HepG2 (cell line): ENCODE results near the gene ZNF618. TPM values are rescaled to one million over a fixed set of nuclear protein-coding genes. Genes with fewer than 3 reads are reported as not detected.
A peak's percentile ranks its signal among the peaks of the same experiment; 100 is the strongest.

Experiments used
- ARNTL ChIP-seq: sonication (generic); formaldehyde crosslinking; IDR thresholded peaks from 2 replicates; pipeline ENCODE4 v1.4.0; 2020; ENCODE audit warnings: mild to moderate bottlenecking, missing genetic modification reagents
- CCDC6 ChIP-seq: sonication (generic); formaldehyde crosslinking; IDR thresholded peaks from 2 replicates; pipeline ENCODE4 v1.8.1; 2022; ENCODE audit warnings: mild to moderate bottlenecking, missing genetic modification reagents, moderate library complexity
- CEBPG ChIP-seq: IDR thresholded peaks from 2 replicates; pipeline ENCODE4 v1.6.1; 2016
- DMAP1 ChIP-seq: IDR thresholded peaks from 2 replicates; pipeline ENCODE4 v1.6.1; 2016
- IRX3 ChIP-seq: sonication (generic); formaldehyde crosslinking; IDR thresholded peaks from 2 replicates; pipeline ENCODE4 v1.8.1; 2023; ENCODE audit warnings: mild to moderate bottlenecking, low read depth, missing genetic modification reagents, borderline replicate concordance
- MAZ ChIP-seq, 2 experiments: sonication (generic) in 1 of 2; formaldehyde crosslinking in 1 of 2; IDR thresholded peaks; 2 replicates each; pipeline versions ENCODE4 v1.5.0 to v1.6.1; 2012 to 2020; ENCODE audit warnings: low read depth in 2 of 2, mild to moderate bottlenecking in 2 of 2, borderline replicate concordance in 1 of 2, improper control_type of control experiment in 1 of 2, low read length in 1 of 2, missing genetic modification reagents in 1 of 2, moderate library complexity in 1 of 2
- NFE2L1 ChIP-seq: sonication (generic); formaldehyde crosslinking; IDR thresholded peaks from 2 replicates; pipeline ENCODE4 v1.4.0; 2020; ENCODE audit warnings: missing genetic modification reagents, mild to moderate bottlenecking, borderline replicate concordance
- SALL2 ChIP-seq: sonication (generic); formaldehyde crosslinking; IDR thresholded peaks from 2 replicates; pipeline ENCODE4 v1.8.1; 2023; ENCODE audit warnings: mild to moderate bottlenecking, missing genetic modification reagents, inconsistent platforms
- SYNCRIP ChIP-seq: fragments of 200-400 bp; formaldehyde crosslinking; IDR thresholded peaks from 2 replicates; pipeline ENCODE4 v1.6.1; 2018; ENCODE audit warnings: mild to moderate bottlenecking, low read depth, low read length; ENCODE audit not compliant: insufficient read depth
- ZFP36L1 ChIP-seq: sonication (generic); formaldehyde crosslinking; IDR thresholded peaks from 2 replicates; pipeline ENCODE4 v1.8.0; 2022; ENCODE audit warnings: mild to moderate bottlenecking, missing genetic modification reagents, moderate library complexity
- ZNF234 ChIP-seq: sonication (generic); formaldehyde crosslinking; conservative IDR thresholded peaks from 2 replicates; pipeline ENCODE4 v1.5.1; 2020; ENCODE audit warnings: mild to moderate bottlenecking, missing genetic modification reagents
- ZNF296 ChIP-seq: sonication (generic); formaldehyde crosslinking; conservative IDR thresholded peaks from 2 replicates; pipeline ENCODE4 v1.5.0; 2020; ENCODE audit warnings: mild to moderate bottlenecking, missing genetic modification reagents
- ZNF333 ChIP-seq: sonication (generic); formaldehyde crosslinking; IDR thresholded peaks from 2 replicates; pipeline ENCODE4 v1.4.0; 2020; ENCODE audit warnings: mild to moderate bottlenecking, missing genetic modification reagents, borderline replicate concordance
- ZNF451 ChIP-seq: sonication (generic); formaldehyde crosslinking; IDR thresholded peaks from 2 replicates; pipeline ENCODE4 v1.5.0; 2020; ENCODE audit warnings: mild to moderate bottlenecking, missing genetic modification reagents
- ZNF788 ChIP-seq: sonication (generic); formaldehyde crosslinking; IDR thresholded peaks from 2 replicates; pipeline ENCODE4 v1.5.0; 2020; ENCODE audit warnings: mild to moderate bottlenecking, missing genetic modification reagents, borderline replicate concordance
- polyA plus RNA-seq, 8 experiments: library from polyadenylated mRNA; depleted of rRNA in 3 of 8; stranded (reverse) in 7 of 8; unstranded in 1 of 8; fragments of >200 nt; fragmentation: Illumina TruSeq in 4 of 8; extraction: Trizol in 4 of 8; gene quantifications; 2 replicates each; pipeline versions ENCODE4 v1.2.1 to v1.2.3, GENCODE V29; 2011 to 2016; ENCODE audit warnings: low read depth in 4 of 8, missing spikeins in 1 of 8, mixed read lengths in 1 of 8; ENCODE audit not compliant: insufficient read depth in 1 of 8
- total RNA-seq, 5 experiments: library from RNA; depleted of rRNA; stranded (reverse); fragments of >200 nt; fragmentation: Illumina TruSeq; extraction: Trizol; gene quantifications; 2 replicates each; pipeline ENCODE4 v1.2.3, GENCODE V29; 2016; ENCODE audit warnings: low read depth in 1 of 5
- TF ChIP-seq, protein P1 (sequence below): sonication (generic); formaldehyde crosslinking; IDR thresholded peaks from 2 replicates; pipeline ENCODE4; 2020; ENCODE audit warnings: missing genetic modification reagents, mild to moderate bottlenecking, borderline replicate concordance
- TF ChIP-seq, protein P2 (sequence below): fragments of 450-650 bp; IDR thresholded peaks from 2 replicates; pipeline ENCODE4 v1.6.1; 2016
- TF ChIP-seq, protein P3 (sequence below): sonication (generic); formaldehyde crosslinking; IDR thresholded peaks from 2 replicates; pipeline ENCODE4 v1.4.0; 2020; ENCODE audit warnings: missing genetic modification reagents
- TF ChIP-seq, protein P4 (sequence below): IDR thresholded peaks from 2 replicates; pipeline ENCODE4 v1.6.1; 2012; ENCODE audit warnings: low read depth, low read length, improper control_type of control experiment
- TF ChIP-seq, protein P5 (sequence below): sonication (generic); formaldehyde crosslinking; IDR thresholded peaks from 2 replicates; pipeline ENCODE4 v1.8.0; 2022; ENCODE audit warnings: missing genetic modification reagents, mild to moderate bottlenecking, inconsistent platforms, borderline replicate concordance

The ZNF618 gene
- total and polyA plus RNA-seq, 2 of the 13 experiments (the other 11 are each of a cell fraction or from before 2014, with no cell fraction given): 0.07 TPM

DNA sequence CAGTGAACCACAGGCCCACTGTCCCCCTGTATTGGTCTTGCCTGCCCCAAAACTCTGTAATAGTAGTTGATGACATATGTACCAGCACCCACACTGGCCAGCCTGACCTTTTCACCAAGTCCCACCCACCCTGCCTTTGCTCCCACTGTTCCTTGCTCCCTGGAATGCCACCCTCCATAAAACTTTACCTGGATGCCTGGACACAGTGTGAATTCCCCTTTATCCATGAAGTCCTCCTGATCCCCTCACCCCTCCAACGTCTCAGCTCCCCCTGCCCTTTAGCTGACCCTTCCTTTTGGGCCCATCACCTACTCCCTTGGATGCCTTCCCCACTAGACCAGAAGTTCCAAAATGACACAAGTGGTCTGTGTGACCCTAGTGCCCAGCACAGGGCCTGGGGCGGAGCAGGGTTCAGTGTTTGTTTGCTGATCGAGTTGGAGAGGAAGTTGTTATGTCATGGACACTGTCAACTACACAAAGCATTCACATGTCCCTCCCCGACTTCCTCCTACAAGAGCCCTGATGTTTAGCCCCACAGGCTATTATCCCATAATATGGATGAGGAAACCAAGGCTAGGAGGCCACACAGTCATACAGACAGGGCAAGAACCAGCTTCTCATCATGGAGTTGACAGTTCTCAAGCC, 185.8 kb downstream of the ZNF618 start (continued):
- TF ChIP-seq, protein P1, sequence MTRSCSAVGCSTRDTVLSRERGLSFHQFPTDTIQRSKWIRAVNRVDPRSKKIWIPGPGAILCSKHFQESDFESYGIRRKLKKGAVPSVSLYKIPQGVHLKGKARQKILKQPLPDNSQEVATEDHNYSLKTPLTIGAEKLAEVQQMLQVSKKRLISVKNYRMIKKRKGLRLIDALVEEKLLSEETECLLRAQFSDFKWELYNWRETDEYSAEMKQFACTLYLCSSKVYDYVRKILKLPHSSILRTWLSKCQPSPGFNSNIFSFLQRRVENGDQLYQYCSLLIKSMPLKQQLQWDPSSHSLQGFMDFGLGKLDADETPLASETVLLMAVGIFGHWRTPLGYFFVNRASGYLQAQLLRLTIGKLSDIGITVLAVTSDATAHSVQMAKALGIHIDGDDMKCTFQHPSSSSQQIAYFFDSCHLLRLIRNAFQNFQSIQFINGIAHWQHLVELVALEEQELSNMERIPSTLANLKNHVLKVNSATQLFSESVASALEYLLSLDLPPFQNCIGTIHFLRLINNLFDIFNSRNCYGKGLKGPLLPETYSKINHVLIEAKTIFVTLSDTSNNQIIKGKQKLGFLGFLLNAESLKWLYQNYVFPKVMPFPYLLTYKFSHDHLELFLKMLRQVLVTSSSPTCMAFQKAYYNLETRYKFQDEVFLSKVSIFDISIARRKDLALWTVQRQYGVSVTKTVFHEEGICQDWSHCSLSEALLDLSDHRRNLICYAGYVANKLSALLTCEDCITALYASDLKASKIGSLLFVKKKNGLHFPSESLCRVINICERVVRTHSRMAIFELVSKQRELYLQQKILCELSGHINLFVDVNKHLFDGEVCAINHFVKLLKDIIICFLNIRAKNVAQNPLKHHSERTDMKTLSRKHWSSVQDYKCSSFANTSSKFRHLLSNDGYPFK (CRISPR knock-in tag): no peak
- 0 out of 2 replicates have a peak, but pooled peaks have one; percentile 18 for TF ChIP-seq CEBPG
- TF ChIP-seq, protein P2, sequence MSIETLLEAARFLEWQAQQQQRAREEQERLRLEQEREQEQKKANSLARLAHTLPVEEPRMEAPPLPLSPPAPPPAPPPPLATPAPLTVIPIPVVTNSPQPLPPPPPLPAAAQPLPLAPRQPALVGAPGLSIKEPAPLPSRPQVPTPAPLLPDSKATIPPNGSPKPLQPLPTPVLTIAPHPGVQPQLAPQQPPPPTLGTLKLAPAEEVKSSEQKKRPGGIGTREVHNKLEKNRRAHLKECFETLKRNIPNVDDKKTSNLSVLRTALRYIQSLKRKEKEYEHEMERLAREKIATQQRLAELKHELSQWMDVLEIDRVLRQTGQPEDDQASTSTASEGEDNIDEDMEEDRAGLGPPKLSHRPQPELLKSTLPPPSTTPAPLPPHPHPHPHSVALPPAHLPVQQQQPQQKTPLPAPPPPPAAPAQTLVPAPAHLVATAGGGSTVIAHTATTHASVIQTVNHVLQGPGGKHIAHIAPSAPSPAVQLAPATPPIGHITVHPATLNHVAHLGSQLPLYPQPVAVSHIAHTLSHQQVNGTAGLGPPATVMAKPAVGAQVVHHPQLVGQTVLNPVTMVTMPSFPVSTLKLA: no peak
- TF ChIP-seq ZNF296 (CRISPR knock-in tag): no peak
- TF ChIP-seq DMAP1 (CRISPR knock-in tag): no peak
- no peak for TF ChIP-seq IRX3 (CRISPR knock-in tag)
- no peak for TF ChIP-seq ZNF234 (CRISPR knock-in tag)
- TF ChIP-seq SYNCRIP: no peak
- TF ChIP-seq, protein P3, sequence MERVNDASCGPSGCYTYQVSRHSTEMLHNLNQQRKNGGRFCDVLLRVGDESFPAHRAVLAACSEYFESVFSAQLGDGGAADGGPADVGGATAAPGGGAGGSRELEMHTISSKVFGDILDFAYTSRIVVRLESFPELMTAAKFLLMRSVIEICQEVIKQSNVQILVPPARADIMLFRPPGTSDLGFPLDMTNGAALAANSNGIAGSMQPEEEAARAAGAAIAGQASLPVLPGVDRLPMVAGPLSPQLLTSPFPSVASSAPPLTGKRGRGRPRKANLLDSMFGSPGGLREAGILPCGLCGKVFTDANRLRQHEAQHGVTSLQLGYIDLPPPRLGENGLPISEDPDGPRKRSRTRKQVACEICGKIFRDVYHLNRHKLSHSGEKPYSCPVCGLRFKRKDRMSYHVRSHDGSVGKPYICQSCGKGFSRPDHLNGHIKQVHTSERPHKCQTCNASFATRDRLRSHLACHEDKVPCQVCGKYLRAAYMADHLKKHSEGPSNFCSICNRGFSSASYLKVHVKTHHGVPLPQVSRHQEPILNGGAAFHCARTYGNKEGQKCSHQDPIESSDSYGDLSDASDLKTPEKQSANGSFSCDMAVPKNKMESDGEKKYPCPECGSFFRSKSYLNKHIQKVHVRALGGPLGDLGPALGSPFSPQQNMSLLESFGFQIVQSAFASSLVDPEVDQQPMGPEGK (CRISPR knock-in tag): peak; percentile 29; the same call in 1 of the 2 replicates
- TF ChIP-seq, protein P4, sequence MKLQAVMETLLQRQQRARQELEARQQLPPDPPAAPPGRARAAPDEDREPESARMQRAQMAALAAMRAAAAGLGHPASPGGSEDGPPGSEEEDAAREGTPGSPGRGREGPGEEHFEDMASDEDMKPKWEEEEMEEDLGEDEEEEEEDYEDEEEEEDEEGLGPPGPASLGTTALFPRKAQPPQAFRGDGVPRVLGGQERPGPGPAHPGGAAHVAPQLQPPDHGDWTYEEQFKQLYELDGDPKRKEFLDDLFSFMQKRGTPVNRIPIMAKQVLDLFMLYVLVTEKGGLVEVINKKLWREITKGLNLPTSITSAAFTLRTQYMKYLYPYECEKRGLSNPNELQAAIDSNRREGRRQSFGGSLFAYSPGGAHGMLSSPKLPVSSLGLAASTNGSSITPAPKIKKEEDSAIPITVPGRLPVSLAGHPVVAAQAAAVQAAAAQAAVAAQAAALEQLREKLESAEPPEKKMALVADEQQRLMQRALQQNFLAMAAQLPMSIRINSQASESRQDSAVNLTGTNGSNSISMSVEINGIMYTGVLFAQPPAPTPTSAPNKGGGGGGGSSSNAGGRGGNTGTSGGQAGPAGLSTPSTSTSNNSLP: no peak
- TF ChIP-seq, protein P5, sequence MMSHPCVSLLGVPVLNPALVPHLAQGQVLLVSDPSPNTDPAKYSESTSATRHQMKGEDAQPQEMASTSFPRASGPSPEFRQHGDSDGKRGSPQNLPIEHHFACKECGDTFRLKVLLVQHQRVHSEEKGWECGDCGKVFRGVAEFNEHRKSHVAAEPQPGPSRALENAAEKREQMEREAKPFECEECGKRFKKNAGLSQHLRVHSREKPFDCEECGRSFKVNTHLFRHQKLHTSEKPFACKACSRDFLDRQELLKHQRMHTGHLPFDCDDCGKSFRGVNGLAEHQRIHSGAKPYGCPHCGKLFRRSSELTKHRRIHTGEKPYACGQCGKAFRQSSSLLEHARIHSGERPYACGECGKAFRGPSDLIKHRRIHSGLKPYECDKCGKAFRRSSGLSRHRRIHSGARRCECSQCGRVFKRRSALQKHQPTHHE (CRISPR knock-in tag): no peak
- no peak for TF ChIP-seq ZNF333
- TF ChIP-seq SALL2 (CRISPR knock-in tag): no peak
- TF ChIP-seq CCDC6: peak; percentile 64; the same call in 1 of the 2 replicates
- TF ChIP-seq ZNF788: no peak; the same call in 1 of the 2 replicates
- TF ChIP-seq MAZ (IDR thresholded peaks at IDR 0.05; ENCODE audit: borderline replicate concordance, low read depth, low read length): no peak
- no peak for TF ChIP-seq MAZ (CRISPR knock-in tag; IDR thresholded peaks at IDR 0.05; ENCODE audit: low read depth)
- no peak for TF ChIP-seq ZFP36L1 (CRISPR knock-in tag)
- no peak for TF ChIP-seq NFE2L1 (CRISPR knock-in tag)
- no peak for TF ChIP-seq ZNF451 (CRISPR knock-in tag)
- peak; percentile 87; the same call in 1 of the 2 replicates for TF ChIP-seq ARNTL (CRISPR knock-in tag)
